Upper lobe of right lung (tissue), 1 donor: Measurements from ENCODE around the gene KRT76. TPM values are rescaled to one million over a fixed set of nuclear protein-coding genes. Genes with fewer than 3 reads are reported as not detected.

Experiments
- ATAC-seq: fragments of 200-7000 bp; cut with Tn5 transposase; one replicate; pipeline ENCODE4 v1.9.1; 2020; ENCODE audit warnings: mild to moderate bottlenecking, moderate library complexity
- DNase-seq: peaks from one replicate; pipeline ENCODE4 v3.0.0-alpha.2; 2020
- H3K27ac ChIP-seq: fragments of 200-600 bp; one replicate; pipeline ENCODE4 v1.8.0; 2022
- H3K27me3 ChIP-seq: fragments of 200-600 bp; one replicate; pipeline ENCODE4 v1.8.0; 2022; ENCODE audit warnings: mild to moderate bottlenecking
- H3K36me3 ChIP-seq: fragments of 200-600 bp; one replicate; pipeline ENCODE4 v1.8.0; 2022
- H3K4me1 ChIP-seq: fragments of 200-600 bp; one replicate; pipeline ENCODE4 v1.8.0; 2022
- H3K4me3 ChIP-seq: fragments of 200-600 bp; one replicate; pipeline ENCODE4 v1.8.0; 2022; ENCODE audit warnings: mild to moderate bottlenecking
- H3K9me3 ChIP-seq: fragments of 200-600 bp; one replicate; pipeline ENCODE4 v1.8.0; 2022
- CTCF ChIP-seq: fragments of 200-600 bp; IDR thresholded peaks from one replicate; pipeline ENCODE4 v1.8.0; 2022; ENCODE audit warnings: antibody characterized with exemption
- intact Hi-C: fragments of 100-400 bp; cut with DNase I; formaldehyde crosslinking; loops from one replicate; pipeline ENCODE4 v1.11.0; 2022
- total RNA-seq: library from RNA; stranded (reverse); fragmentation: NEBNext Ultra II Directional; extraction: Animal tissue kit (Norgen Biotek cat#: 25700); gene quantifications from one replicate; pipeline ENCODE4 v1.2.1, GENCODE V29; 2021
- donor health status: DM: no; HTN: yes; CAD: no; lungs with severe emphysema.

The KRT76 gene
- total RNA-seq, 1 donor from 2014 or later = not detected

- intact Hi-C loops = no loop called here
Observed at GRCh38 chr12:52821826-52822660, 44.9 kb upstream of the KRT76 start.

GRCh38 chr12:52821071-52821730, 44.1 kb upstream of the KRT76 start:
- Histone ChIP-seq H3K36me3 (no peaks in the 10 kb centered on the region), H3K4me3 (no peak overlapping the region), H3K9me3 (no peaks in the 10 kb centered on the region), H3K27me3 (peaks cover 39% of the 10 kb centered on the region), H3K27ac (no peak overlapping the region), H3K4me1 (peaks cover 5% of the 10 kb centered on the region)
- ATAC-seq = no peak
- no peak for DNase-seq
- intact Hi-C loops = no loop called here
- no peak for TF ChIP-seq CTCF

More at GRCh38 chr12:52821826-52822660, 44.9 kb upstream of the KRT76 start:
- Histone ChIP-seq H3K4me1 (peaks cover 4% of the 10 kb centered on the region), H3K27ac (no peak overlapping the region), H3K9me3 (no peaks in the 10 kb centered on the region), H3K4me3 (no peak overlapping the region), H3K36me3 (no peaks in the 10 kb centered on the region), H3K27me3 (peaks cover 36% of the 10 kb centered on the region)
- TF ChIP-seq CTCF = no peak
- peak; percentile 4 for ATAC-seq
- no peak for DNase-seq

- H3K27ac ChIP-seq = no peak overlapping the region
- ATAC-seq (no peak), DNase-seq (no peak)
- H3K27me3 ChIP-seq = peaks cover 39% of the 10 kb centered on the region
- peaks cover 8% of the 10 kb centered on the region for H3K4me1 ChIP-seq
- H3K9me3 ChIP-seq = no peaks in the 10 kb centered on the region
- H3K36me3 ChIP-seq = no peaks in the 10 kb centered on the region
- no peak overlapping the region for H3K4me3 ChIP-seq
- intact Hi-C loops = no loop called here
- TF ChIP-seq CTCF = no peak
Observed at GRCh38 chr12:52820521-52820920, 43.4 kb upstream of the KRT76 start.

GRCh38 chr12:52819731-52820510, 42.8 kb upstream of the KRT76 start:
- intact Hi-C loops = no loop called here
- no peak for ATAC-seq
- peaks cover 39% of the 10 kb centered on the region for H3K27me3 ChIP-seq
- no peaks in the 10 kb centered on the region for H3K36me3 ChIP-seq
- no peak for TF ChIP-seq CTCF
- DNase-seq = no peak
- H3K9me3 ChIP-seq = no peaks in the 10 kb centered on the region
- H3K4me1 ChIP-seq = peaks cover 8% of the 10 kb centered on the region
- H3K27ac ChIP-seq = no peak overlapping the region
- no peak overlapping the region for H3K4me3 ChIP-seq

- intact Hi-C loops = no loop called here
- H3K36me3 ChIP-seq = no peaks in the 10 kb centered on the region
- peaks cover 39% of the 10 kb centered on the region for H3K27me3 ChIP-seq
- ATAC-seq (no peak), DNase-seq (no peak)
- no peaks in the 10 kb centered on the region for H3K9me3 ChIP-seq
- no peak for TF ChIP-seq CTCF
- H3K27ac ChIP-seq = no peak overlapping the region
- no peak overlapping the region for H3K4me3 ChIP-seq
- H3K4me1 ChIP-seq = peaks cover 18% of the 10 kb centered on the region
Observed at GRCh38 chr12:52818887-52819420, 41.8 kb upstream of the KRT76 start.
